Astrocyte (in vitro differentiated cells and primary cell): ENCODE results near the gene DLGAP1. TPM values are rescaled to one million over a fixed set of nuclear protein-coding genes. Genes with fewer than 3 reads are reported as not detected.
"Not testable (repeated sequence)": the region's sequence is repeated elsewhere in the genome, so short reads cannot be mapped to it uniquely, and the experiment has no call there.

Experiments
- DNase-seq: peaks from one replicate; pipeline ENCODE4 v3.0.0-alpha.2; 2010; ENCODE audit warnings: low read depth
- FAIRE-seq: peaks from 2 replicates; lab custom pipeline; 2011; peaks lifted over from hg19 to GRCh38; lab: Jason Lieb, UNC
- H2AFZ ChIP-seq: 2 replicates; pipeline ENCODE4 v1.6.0; 2012; ENCODE audit warnings: low read depth, low read length, inconsistent platforms
- H3K27ac ChIP-seq: 2 replicates; pipeline ENCODE4 v1.5.1; 2011; ENCODE audit warnings: low read depth, low read length, inconsistent platforms
- H3K27me3 ChIP-seq: 2 replicates; pipeline ENCODE4 v1.6.0; 2011; ENCODE audit warnings: low read length, inconsistent platforms; ENCODE audit not compliant: insufficient read depth
- H3K36me3 ChIP-seq: 2 replicates; pipeline ENCODE4 v1.5.1; 2011; ENCODE audit warnings: low read length, inconsistent platforms; ENCODE audit not compliant: insufficient read depth
- H3K4me1 ChIP-seq: 2 replicates; pipeline ENCODE4 v1.5.1; 2011; ENCODE audit warnings: low read length, inconsistent platforms; ENCODE audit not compliant: insufficient read depth
- H3K4me2 ChIP-seq: 2 replicates; pipeline ENCODE4 v1.6.0; 2012; ENCODE audit warnings: low read length, inconsistent platforms
- H3K4me3 ChIP-seq: 2 replicates; pipeline ENCODE4 v1.5.1; 2011; ENCODE audit warnings: low read depth, mild to moderate bottlenecking, low read length, inconsistent platforms; ENCODE audit not compliant: insufficient read depth
- H3K79me2 ChIP-seq: 2 replicates; pipeline ENCODE4 v1.6.0; 2012; ENCODE audit warnings: mild to moderate bottlenecking, low read length, inconsistent platforms; ENCODE audit not compliant: insufficient read depth
- H3K9ac ChIP-seq: 2 replicates; pipeline ENCODE4 v1.6.0; 2012; ENCODE audit warnings: mild to moderate bottlenecking, low read length, inconsistent platforms
- H3K9me3 ChIP-seq: 2 replicates; pipeline ENCODE4 v1.5.1; 2012; ENCODE audit warnings: low read depth, mild to moderate bottlenecking, low read length, inconsistent platforms; ENCODE audit not compliant: insufficient read depth
- H4K20me1 ChIP-seq: 2 replicates; pipeline ENCODE4 v1.6.0; 2012; ENCODE audit warnings: low read length, inconsistent platforms; ENCODE audit not compliant: insufficient read depth
- H3K27ac Mint-ChIP-seq: one replicate; pipeline ENCODE4 v1.8.0; 2021; ENCODE audit warnings: mild to moderate bottlenecking, mixed read lengths; ENCODE audit not compliant: unreplicated experiment
- H3K27me3 Mint-ChIP-seq: one replicate; pipeline ENCODE4 v1.8.0; 2021; ENCODE audit warnings: low read depth, mixed read lengths; ENCODE audit not compliant: unreplicated experiment
- H3K36me3 Mint-ChIP-seq: one replicate; pipeline ENCODE4 v1.8.0; 2021; ENCODE audit warnings: low read depth, mixed read lengths; ENCODE audit not compliant: unreplicated experiment
- H3K4me1 Mint-ChIP-seq: one replicate; pipeline ENCODE4 v1.8.0; 2021; ENCODE audit warnings: low read depth, mixed read lengths; ENCODE audit not compliant: unreplicated experiment
- H3K4me3 Mint-ChIP-seq: one replicate; pipeline ENCODE4 v1.8.0; 2021; ENCODE audit warnings: mild to moderate bottlenecking, moderate library complexity, mixed read lengths; ENCODE audit not compliant: unreplicated experiment
- H3K9me3 Mint-ChIP-seq: one replicate; pipeline ENCODE4 v1.8.0; 2021; ENCODE audit warnings: mild to moderate bottlenecking, mixed read lengths; ENCODE audit not compliant: unreplicated experiment
- EZH2 ChIP-seq: IDR thresholded peaks from 2 replicates; pipeline ENCODE4 v1.6.1; 2012; ENCODE audit warnings: mild to moderate bottlenecking, low read length, inconsistent platforms; ENCODE audit not compliant: insufficient read depth
- total RNA-seq: library from RNA; stranded (reverse); gene quantifications from 2 replicates; pipeline ENCODE4 v1.2.1, GENCODE V29; 2021
- TF ChIP-seq, protein P1 (sequence below): IDR thresholded peaks from 2 replicates; pipeline ENCODE4 v1.5.1; 2011; ENCODE audit warnings: low read depth, mild to moderate bottlenecking, inconsistent platforms, low read length, moderate library complexity; ENCODE audit not compliant: insufficient read depth

Gene DLGAP1
- total RNA-seq, 1 donor from 2014 or later, result 2.3 TPM

DNA sequence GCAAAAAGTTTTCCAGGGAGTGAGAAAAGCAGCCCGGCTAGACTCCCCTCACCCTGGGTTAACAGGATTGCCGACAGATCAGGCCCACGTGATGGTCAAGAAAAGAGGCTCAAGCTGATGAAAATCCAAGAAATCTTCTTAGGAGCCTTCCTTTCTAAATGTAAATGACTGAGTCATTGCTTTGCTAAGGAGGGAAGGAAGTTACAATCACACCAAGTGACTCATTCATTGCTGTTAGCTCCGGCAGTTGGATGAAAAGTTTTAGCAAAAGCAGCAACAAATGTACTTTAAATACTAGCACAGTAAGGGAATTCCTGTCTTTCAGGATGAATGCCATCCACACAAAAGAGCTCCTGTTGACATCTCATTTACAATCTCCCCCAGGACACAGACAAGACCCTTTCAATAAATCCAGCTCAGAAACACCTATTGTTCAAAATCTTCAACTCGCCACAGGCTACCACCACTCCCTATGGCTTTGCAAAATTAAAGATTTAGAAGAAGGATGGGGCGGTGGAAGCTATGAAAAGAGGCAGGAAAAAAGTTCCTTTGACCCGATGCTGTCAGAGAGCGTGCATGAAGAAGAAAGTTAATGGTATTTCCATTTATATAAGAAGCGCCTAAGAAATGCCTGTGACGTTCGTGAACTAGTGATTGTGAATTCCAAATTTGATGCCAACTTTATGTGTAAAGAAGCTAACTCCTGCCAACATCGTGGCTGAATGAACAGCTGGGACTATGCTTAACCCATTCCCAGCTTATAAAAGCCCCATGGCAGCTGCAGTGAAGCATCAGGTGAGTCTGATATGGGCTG is 851.5 kb downstream of the DLGAP1 start:
- Mint-ChIP-seq H3K27ac (no peak overlapping the region), H3K36me3 (peaks cover 2% of the 10 kb centered on the region), H3K4me3 (no peak overlapping the region), H3K27me3 (no peaks in the 10 kb centered on the region), H3K9me3 (no peaks in the 10 kb centered on the region), H3K4me1 (peaks cover 13% of the 10 kb centered on the region)
- H4K20me1 ChIP-seq, result no peaks in the 10 kb centered on the region
- no peak for TF ChIP-seq EZH2
- TF ChIP-seq, protein P1, sequence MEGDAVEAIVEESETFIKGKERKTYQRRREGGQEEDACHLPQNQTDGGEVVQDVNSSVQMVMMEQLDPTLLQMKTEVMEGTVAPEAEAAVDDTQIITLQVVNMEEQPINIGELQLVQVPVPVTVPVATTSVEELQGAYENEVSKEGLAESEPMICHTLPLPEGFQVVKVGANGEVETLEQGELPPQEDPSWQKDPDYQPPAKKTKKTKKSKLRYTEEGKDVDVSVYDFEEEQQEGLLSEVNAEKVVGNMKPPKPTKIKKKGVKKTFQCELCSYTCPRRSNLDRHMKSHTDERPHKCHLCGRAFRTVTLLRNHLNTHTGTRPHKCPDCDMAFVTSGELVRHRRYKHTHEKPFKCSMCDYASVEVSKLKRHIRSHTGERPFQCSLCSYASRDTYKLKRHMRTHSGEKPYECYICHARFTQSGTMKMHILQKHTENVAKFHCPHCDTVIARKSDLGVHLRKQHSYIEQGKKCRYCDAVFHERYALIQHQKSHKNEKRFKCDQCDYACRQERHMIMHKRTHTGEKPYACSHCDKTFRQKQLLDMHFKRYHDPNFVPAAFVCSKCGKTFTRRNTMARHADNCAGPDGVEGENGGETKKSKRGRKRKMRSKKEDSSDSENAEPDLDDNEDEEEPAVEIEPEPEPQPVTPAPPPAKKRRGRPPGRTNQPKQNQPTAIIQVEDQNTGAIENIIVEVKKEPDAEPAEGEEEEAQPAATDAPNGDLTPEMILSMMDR, result no peak
- no peak overlapping the region for H2AFZ ChIP-seq
- H3K4me2 ChIP-seq, result peak overlapping the region; percentile 88
- no peaks in the 10 kb centered on the region for H3K27me3 ChIP-seq
- DNase-seq (peak; percentile 97), FAIRE-seq (peak; percentile 90)
- H3K9me3 ChIP-seq, result no peaks in the 10 kb centered on the region
- H3K9ac ChIP-seq, result peak overlapping the region; percentile 95
- H3K4me1 ChIP-seq, result peaks cover 45% of the 10 kb centered on the region
- no peaks in the 10 kb centered on the region for H3K36me3 ChIP-seq
- H3K27ac ChIP-seq, result peak overlapping the region; percentile 98
- H3K4me3 ChIP-seq, result peak overlapping the region; percentile 70
- H3K79me2 ChIP-seq, result peaks cover 13% of the 10 kb centered on the region

DNA sequence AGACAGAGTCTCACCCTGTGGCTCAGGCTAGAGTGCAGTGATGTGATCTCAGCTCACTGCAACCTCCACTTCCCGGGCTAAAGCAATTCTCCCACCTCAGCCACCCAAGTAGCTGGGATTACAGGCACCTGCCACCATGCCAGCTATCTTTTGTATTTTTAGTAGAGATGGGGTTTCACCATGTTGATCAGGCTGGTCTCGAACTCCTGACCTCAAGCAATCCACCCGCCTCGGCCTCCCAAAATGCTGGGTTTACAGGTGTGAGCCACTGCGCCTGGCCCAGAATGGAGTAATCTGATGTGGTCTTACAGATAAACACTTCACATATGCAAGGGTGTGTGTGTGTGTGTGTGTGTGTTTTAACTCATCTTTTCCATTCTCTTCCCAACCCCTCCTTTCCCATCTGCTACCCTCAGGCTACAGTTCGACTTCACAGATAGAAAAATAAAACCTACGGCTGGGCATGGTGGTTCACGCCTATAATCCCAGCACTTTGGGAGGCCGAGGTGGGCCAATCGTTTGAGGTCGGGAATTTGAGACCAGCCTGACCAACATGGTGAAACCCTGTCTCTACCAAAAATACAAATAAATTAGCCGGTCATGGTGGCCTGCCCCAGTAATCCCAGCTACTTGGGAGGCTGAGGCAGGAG is 853.9 kb downstream of the DLGAP1 start:
- H3K9me3 ChIP-seq, H3K27ac ChIP-seq, H3K9ac ChIP-seq, FAIRE-seq, H3K36me3 Mint-ChIP-seq, H3K4me3 ChIP-seq, H2AFZ ChIP-seq, H3K27me3 ChIP-seq, H3K4me2 ChIP-seq, H3K4me3 Mint-ChIP-seq, H3K9me3 Mint-ChIP-seq, H4K20me1 ChIP-seq, H3K36me3 ChIP-seq, H3K27ac Mint-ChIP-seq, DNase-seq, H3K27me3 Mint-ChIP-seq: not testable (repeated sequence)
- H3K4me1 Mint-ChIP-seq, result peaks cover 21% of the 10 kb centered on the region
- peaks cover 51% of the 10 kb centered on the region for H3K4me1 ChIP-seq
- H3K79me2 ChIP-seq, result peaks cover 11% of the 10 kb centered on the region

DNA sequence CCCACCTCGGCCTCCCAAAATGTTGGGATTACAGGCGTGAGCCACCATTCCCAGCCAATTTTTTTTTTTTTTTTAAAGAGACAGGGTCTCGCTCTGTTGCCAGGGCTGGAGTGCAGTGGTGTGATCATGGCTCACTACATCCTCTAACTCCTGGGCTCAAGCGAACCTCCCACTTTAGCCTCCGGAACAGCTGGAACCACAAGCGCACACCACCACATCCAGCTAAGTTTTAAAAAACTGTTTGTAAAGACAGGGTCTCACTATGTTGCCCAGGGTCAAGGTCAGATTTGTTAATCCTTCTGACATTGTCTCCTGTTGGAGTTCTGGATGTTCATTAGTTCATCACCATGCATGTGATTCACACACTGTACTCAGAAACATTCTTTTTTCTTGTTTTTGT is 855.2 kb downstream of the DLGAP1 start:
- no peaks in the 10 kb centered on the region for H3K27me3 Mint-ChIP-seq
- no peaks in the 10 kb centered on the region for H3K9me3 ChIP-seq
- no peak overlapping the region for H3K4me3 ChIP-seq
- no peaks in the 10 kb centered on the region for H4K20me1 ChIP-seq
- H3K4me3 Mint-ChIP-seq, result no peak overlapping the region
- H3K36me3 ChIP-seq, result no peaks in the 10 kb centered on the region
- H3K36me3 Mint-ChIP-seq, result no peaks in the 10 kb centered on the region
- H3K9me3 Mint-ChIP-seq, result no peaks in the 10 kb centered on the region
- no peak overlapping the region for H2AFZ ChIP-seq
- peaks cover 32% of the 10 kb centered on the region for H3K4me1 Mint-ChIP-seq
- no peaks in the 10 kb centered on the region for H3K27me3 ChIP-seq
- FAIRE-seq (no peak), DNase-seq (no peak)
- H3K79me2 ChIP-seq, result peaks cover 5% of the 10 kb centered on the region
- TF ChIP-seq, protein P1, result no peak
- no peak for TF ChIP-seq EZH2
- no peak overlapping the region for H3K9ac ChIP-seq
- H3K4me1 ChIP-seq, result peaks cover 51% of the 10 kb centered on the region
- H3K27ac Mint-ChIP-seq, result peak overlapping the region; percentile 54
- no peak overlapping the region for H3K27ac ChIP-seq
- no peak overlapping the region for H3K4me2 ChIP-seq
